Right lobe of liver (tissue), 4 donors: Measurements from ENCODE around the gene EGF.

ENCODE experiments used
- CTCF ChIP-seq, 4 donors: fragments of 200-600 bp in 3 of 4; fragments of 450-650 bp in 1 of 4; IDR thresholded peaks; one replicate each; pipeline versions ENCODE4 v1.5.1 to v1.8.0; 2016 to 2022; ENCODE audit warnings: antibody characterized with exemption in 4 of 4, mild to moderate bottlenecking in 2 of 4
- POLR2A ChIP-seq: fragments of 450-650 bp; IDR thresholded peaks from one replicate; pipeline ENCODE4 v1.6.1; 2017; ENCODE audit warnings: antibody characterized with exemption, mild to moderate bottlenecking
- donor health status: DM: no; HTN: no; CAD: no.
- donor health status: DM: no; HTN: no; CAD: no.
- donor health status: DM: no; HTN: yes; CAD: no.

DNA sequence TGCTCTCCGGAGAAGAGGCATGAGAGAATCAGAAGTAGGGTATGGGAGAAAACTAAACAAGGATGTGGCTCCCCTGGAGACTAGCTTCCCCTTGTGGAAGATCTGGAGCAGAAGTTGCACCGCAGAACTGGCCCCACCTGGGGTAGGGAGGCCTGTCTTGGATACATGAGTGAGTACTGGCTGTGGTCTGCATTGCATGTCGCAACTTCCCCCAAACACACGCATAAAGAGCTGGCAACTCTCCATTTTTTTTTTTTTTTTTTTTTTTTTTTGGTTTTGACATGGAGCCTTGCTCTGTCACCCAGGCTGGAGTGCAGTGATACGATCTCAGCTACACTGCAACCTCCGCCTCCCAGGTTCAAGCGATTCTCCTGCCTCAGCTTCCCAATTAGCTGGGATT is 119.9 kb downstream of the EGF start:
- TF ChIP-seq CTCF (IDR thresholded peaks at IDR 0.05) (no peak), POLR2A (no peak)
